HG03378 (cell line): ENCODE results near the gene PHTF2.

Experiments
- ATAC-seq: cut with Tn5 transposase; IDR thresholded peaks from one replicate; pipeline ENCODE4 v1.9.1; 2021; ENCODE audit warnings: mild to moderate bottlenecking, moderate library complexity; ENCODE audit not compliant: unreplicated experiment

The PHTF2 gene

GRCh38 chr7:77918676-77919075, 120.1 kb downstream of the PHTF2 start:
- ATAC-seq: no peak

- peak; percentile 54 for ATAC-seq
These were observed 124.8 kb downstream of the PHTF2 start for GRCh38 chr7:77923419-77923818.

GRCh38 chr7:77930496-77930895, 131.9 kb downstream of the PHTF2 start:
- no peak for ATAC-seq

GRCh38 chr7:77931841-77932240, 133.3 kb downstream of the PHTF2 start:
- ATAC-seq: no peak

GRCh38 chr7:77933394-77933793, 134.8 kb downstream of the PHTF2 start:
- ATAC-seq: no peak

- no peak for ATAC-seq
These were observed 137.2 kb downstream of the PHTF2 start for GRCh38 chr7:77935652-77936348.

- ATAC-seq: no peak
These were observed 142.1 kb downstream of the PHTF2 start for GRCh38 chr7:77940647-77941046.

- no peak for ATAC-seq
These were observed 143.9 kb downstream of the PHTF2 start for GRCh38 chr7:77942431-77942830.

- ATAC-seq: no peak
These were observed 145.9 kb downstream of the PHTF2 start for GRCh38 chr7:77944183-77945182.

- no peak for ATAC-seq
These were observed 152.0 kb downstream of the PHTF2 start for GRCh38 chr7:77950548-77950947.

- no peak for ATAC-seq
These were observed 156.4 kb downstream of the PHTF2 start for GRCh38 chr7:77954773-77955555.

- ATAC-seq: no peak
These were observed 159.9 kb downstream of the PHTF2 start for GRCh38 chr7:77958436-77958835.

GRCh38 chr7:77959080-77959479, 160.5 kb downstream of the PHTF2 start:
- ATAC-seq: no peak

GRCh38 chr7:77960336-77960735, 161.8 kb downstream of the PHTF2 start:
- no peak for ATAC-seq

GRCh38 chr7:77967429-77967828, 168.9 kb downstream of the PHTF2 start:
- no peak for ATAC-seq

GRCh38 chr7:77971726-77972125, 173.2 kb downstream of the PHTF2 start:
- no peak for ATAC-seq

- no peak for ATAC-seq
These were observed 177.3 kb downstream of the PHTF2 start for GRCh38 chr7:77975672-77976480.

- no peak for ATAC-seq
These were observed 180.6 kb downstream of the PHTF2 start for GRCh38 chr7:77979219-77979618.

- no peak for ATAC-seq
These were observed 181.6 kb downstream of the PHTF2 start for GRCh38 chr7:77980087-77980713.
